CD14-positive monocyte (primary cell): Measurements from ENCODE around the gene CD151. TPM values are rescaled to one million over a fixed set of nuclear protein-coding genes. Genes with fewer than 3 reads are reported as not detected.

ENCODE experiments used
- DNase-seq, 3 donors: peaks; one replicate each; pipeline ENCODE4 v3.0.0-alpha.2; 2011 to 2022
- H2AFZ ChIP-seq: 2 replicates; pipeline ENCODE4 v1.6.0; 2012; ENCODE audit warnings: mild to moderate bottlenecking, low read depth, low read length, inconsistent platforms; ENCODE audit not compliant: insufficient read depth, poor library complexity, severe bottlenecking
- H3K27ac ChIP-seq, 2 donors: 1 replicate in 1 of 2; 2 replicates in 1 of 2; pipeline ENCODE4 v1.5.1; 2012 to 2013; ENCODE audit warnings: low read length in 2 of 2, control low read depth in 1 of 2, inconsistent platforms in 1 of 2, low read depth in 1 of 2, mild to moderate bottlenecking in 1 of 2
- H3K27me3 ChIP-seq, 2 donors: one replicate each; pipeline versions ENCODE4 v1.6.0 to v1.6.1; 2011 to 2013; ENCODE audit warnings: low read length in 2 of 2; ENCODE audit not compliant: control insufficient read depth in 2 of 2, insufficient read depth in 2 of 2
- H3K36me3 ChIP-seq, 2 donors: replicated peaks in 1 of 2; 1 replicate in 1 of 2; 2 replicates in 1 of 2; pipeline versions ENCODE4 v1.5.1 to v1.6.1; 2012 to 2013; ENCODE audit warnings: low read length in 2 of 2, control low read depth in 1 of 2, inconsistent platforms in 1 of 2, mild to moderate bottlenecking in 1 of 2; ENCODE audit not compliant: insufficient read depth in 2 of 2, control insufficient read depth in 1 of 2
- H3K4me1 ChIP-seq, 2 donors: 1 replicate in 1 of 2; 2 replicates in 1 of 2; pipeline versions ENCODE4 v1.5.1 to v1.6.1; 2012 to 2013; ENCODE audit warnings: low read length in 2 of 2, control low read depth in 1 of 2, inconsistent platforms in 1 of 2, mild to moderate bottlenecking in 1 of 2, moderate library complexity in 1 of 2; ENCODE audit not compliant: insufficient read depth in 2 of 2, control insufficient read depth in 1 of 2
- H3K4me2 ChIP-seq: replicated peaks from 2 replicates; pipeline ENCODE3; 2012; ENCODE audit warnings: low read length, moderate library complexity, mild to moderate bottlenecking; ENCODE audit not compliant: poor library complexity, severe bottlenecking; ENCODE audit errors: extremely low read depth
- H3K4me3 ChIP-seq, 3 experiments: fragments of 200-600 bp in 1 of 3; sonication (generic) in 1 of 3; replicated peaks in 1 of 3; 1 replicate in 2 of 3; 2 replicates in 1 of 3; pipeline ENCODE4 v1.5.1; 2011 to 2013; ENCODE audit warnings: low read length in 3 of 3, mild to moderate bottlenecking in 3 of 3, control low read depth in 2 of 3, low read depth in 2 of 3, inconsistent platforms in 1 of 3, moderate library complexity in 1 of 3
- H3K79me2 ChIP-seq: 2 replicates; pipeline ENCODE4 v1.6.0; 2012; ENCODE audit warnings: mild to moderate bottlenecking, control low read depth, inconsistent platforms, low read length, moderate library complexity; ENCODE audit not compliant: insufficient read depth
- H3K9ac ChIP-seq: 2 replicates; pipeline ENCODE4 v1.6.0; 2017; ENCODE audit warnings: low read length, mild to moderate bottlenecking; ENCODE audit not compliant: insufficient read depth, poor library complexity, severe bottlenecking
- H3K9me3 ChIP-seq, 2 donors: replicated peaks in 1 of 2; 1 replicate in 1 of 2; 2 replicates in 1 of 2; pipeline versions ENCODE4 v1.5.1 to v1.6.1; 2012 to 2013; ENCODE audit warnings: low read length in 2 of 2, control low read depth in 1 of 2; ENCODE audit not compliant: control insufficient read depth in 1 of 2, insufficient read depth in 1 of 2
- H4K20me1 ChIP-seq: 2 replicates; pipeline ENCODE4 v1.6.0; 2012; ENCODE audit warnings: mild to moderate bottlenecking, low read length, control low read depth, moderate library complexity; ENCODE audit not compliant: insufficient read depth
- H3K27ac Mint-ChIP-seq, 7 donors: one replicate each; pipeline ENCODE4 v1.8.0; 2020; ENCODE audit warnings: mild to moderate bottlenecking in 7 of 7, mixed read lengths in 7 of 7, moderate library complexity in 6 of 7, inconsistent platforms in 2 of 7
- H3K27me3 Mint-ChIP-seq, 3 donors: one replicate each; pipeline ENCODE4 v1.8.0; 2021 to 2022; ENCODE audit warnings: low read depth in 3 of 3, mild to moderate bottlenecking in 3 of 3, mixed read lengths in 3 of 3, moderate library complexity in 3 of 3, inconsistent platforms in 1 of 3
- H3K36me3 Mint-ChIP-seq, 2 donors: one replicate each; pipeline ENCODE4 v1.8.0; 2020; ENCODE audit warnings: mixed read lengths in 2 of 2, inconsistent platforms in 1 of 2, mild to moderate bottlenecking in 1 of 2
- H3K4me1 Mint-ChIP-seq: one replicate; pipeline ENCODE4 v1.8.0; 2020; ENCODE audit warnings: mild to moderate bottlenecking, mixed read lengths
- H3K4me3 Mint-ChIP-seq, 2 donors: one replicate each; pipeline ENCODE4 v1.8.0; 2020; ENCODE audit warnings: mild to moderate bottlenecking in 2 of 2, mixed read lengths in 2 of 2, moderate library complexity in 1 of 2
- H3K9me3 Mint-ChIP-seq, 7 donors: one replicate each; pipeline ENCODE4 v1.8.0; 2020 to 2022; ENCODE audit warnings: mixed read lengths in 7 of 7, mild to moderate bottlenecking in 6 of 7, moderate library complexity in 6 of 7, inconsistent platforms in 2 of 7
- CTCF ChIP-seq: fragments of 200-600 bp; IDR thresholded peaks from one replicate; pipeline ENCODE4 v1.8.0; 2022; ENCODE audit warnings: antibody characterized with exemption, mild to moderate bottlenecking
- WGBS: methylation state at CpG from one replicate; pipeline ENCODE4 v1.1.5; 2013; ENCODE audit warnings: missing lambda C conversion rate; ENCODE audit not compliant: insufficient coverage; 5-methylcytosine and 5-hydroxymethylcytosine counted together
- intact Hi-C, 2 donors: fragments of 100-400 bp; cut with micrococcal nuclease; formaldehyde crosslinking; loops; one replicate each; pipeline versions ENCODE4 v1.15.0 to v1.15.1; 2023
- polyA plus RNA-seq, 3 donors: library from polyadenylated mRNA; depleted of rRNA in 1 of 3; unstranded in 2 of 3; stranded (reverse) in 1 of 3; fragments of 300-500 nt in 2 of 3; fragments of >200 nt in 1 of 3; fragmentation: Illumina TruSeq in 2 of 3; gene quantifications; 1 replicate in 2 of 3; 2 replicates in 1 of 3; pipeline ENCODE4 v1.2.3, GENCODE V29; 2012 to 2021

CD151 gene
- polyA plus RNA-seq, 3 donors: 18.1 to 200 (median 57.4) TPM

- no peak for TF ChIP-seq CTCF
- peaks cover 0 to 21% (median 9%) of the 10 kb centered on the region in 3 donors for H3K27me3 Mint-ChIP-seq
- H4K20me1 ChIP-seq: peaks cover 79% of the 10 kb centered on the region
- H3K9me3 ChIP-seq: no peaks in the 10 kb centered on the region
- peaks cover 41 to 46% of the 10 kb centered on the region in 2 donors for H3K36me3 ChIP-seq
- no peak overlapping the region for H3K9ac ChIP-seq
- 95% methylated on average over 4 of the region's 5 CpGs for WGBS
- H3K4me1 ChIP-seq: peaks cover 37 to 50% of the 10 kb centered on the region in 2 donors
- no peak overlapping the region for H3K4me3 ChIP-seq
- peaks cover 0 to 9% of the 10 kb centered on the region in 2 donors for H3K27me3 ChIP-seq
- no peak overlapping the region for H3K27ac Mint-ChIP-seq
- peaks cover 38% of the 10 kb centered on the region for H3K4me1 Mint-ChIP-seq
- H3K4me3 Mint-ChIP-seq: no peak overlapping the region
- H3K79me2 ChIP-seq: peaks cover 38% of the 10 kb centered on the region
- peaks cover 43 to 48% of the 10 kb centered on the region in 2 donors for H3K36me3 Mint-ChIP-seq
- no peak overlapping the region for H3K27ac ChIP-seq
- peaks cover 0 to 3% (median 0%) of the 10 kb centered on the region in 7 donors for H3K9me3 Mint-ChIP-seq
- intact Hi-C loops: no loop called here
- H2AFZ ChIP-seq: no peak overlapping the region
- no peak overlapping the region for H3K4me2 ChIP-seq
- DNase-seq: no peak
Observed at GRCh38 chr11:839280-839623, 6.5 kb downstream of the CD151 start.

- H4K20me1 ChIP-seq: peaks cover 75% of the 10 kb centered on the region
- peaks cover 41 to 46% of the 10 kb centered on the region in 2 donors for H3K36me3 ChIP-seq
- H3K27ac ChIP-seq: peak overlapping the region in 1 of 2 donors; percentile 3
- DNase-seq: no peak
- intact Hi-C loops: loop anchor here in 1 of 2 donors (5.0 kb wide), 1 partner anchor 33 kb away; the partner anchor contains the start of genes PIDD1 and RPLP2
- Mint-ChIP-seq H3K9me3 (peaks cover 0 to 3% (median 0%) of the 10 kb centered on the region in 7 donors), H3K27me3 (peaks cover 0 to 19% (median 8%) of the 10 kb centered on the region in 3 donors), H3K36me3 (peaks cover 43 to 48% of the 10 kb centered on the region in 2 donors), H3K4me1 (peaks cover 35% of the 10 kb centered on the region), H3K4me3 (no peak overlapping the region), H3K27ac (peak overlapping the region in 3 of 7 donors; percentile 57 to 74 (median 69))
- no peak overlapping the region for H2AFZ ChIP-seq
- peaks cover 30% of the 10 kb centered on the region for H3K79me2 ChIP-seq
- peak; percentile 57 for TF ChIP-seq CTCF
- no peak overlapping the region for H3K9ac ChIP-seq
- H3K27me3 ChIP-seq: peaks cover 0 to 2% of the 10 kb centered on the region in 2 donors
- H3K4me2 ChIP-seq: no peak overlapping the region
- 96% methylated on average over 19 of the region's 25 CpGs for WGBS
- no peaks in the 10 kb centered on the region for H3K9me3 ChIP-seq
- peaks cover 37 to 50% of the 10 kb centered on the region in 2 donors for H3K4me1 ChIP-seq
- no peak overlapping the region for H3K4me3 ChIP-seq
Observed at GRCh38 chr11:839875-840617, 7.3 kb downstream of the CD151 start.
